GM18519 (cell line): ENCODE data around the gene SLC5A2.
A peak's percentile ranks its signal among the peaks of the same experiment; 100 is the strongest.

Experiments used
- ATAC-seq: cut with Tn5 transposase; IDR thresholded peaks from one replicate; pipeline ENCODE4 v1.9.1; 2021; ENCODE audit warnings: mild to moderate bottlenecking, moderate library complexity; ENCODE audit not compliant: unreplicated experiment, low FRiP score

The SLC5A2 gene

GRCh38 chr16:31459687-31460581 lies 23.0 kb upstream of the SLC5A2 start:
- ATAC-seq: peak; percentile 55

GRCh38 chr16:31460582-31461002 lies 22.3 kb upstream of the SLC5A2 start:
- no peak for ATAC-seq

GRCh38 chr16:31461201-31461920 lies 21.6 kb upstream of the SLC5A2 start:
- ATAC-seq: no peak

- ATAC-seq: no peak
These were observed 20.8 kb upstream of the SLC5A2 start for GRCh38 chr16:31461921-31462804.

GRCh38 chr16:31464348-31464769 lies 18.6 kb upstream of the SLC5A2 start:
- ATAC-seq: no peak

GRCh38 chr16:31464781-31465260 lies 18.1 kb upstream of the SLC5A2 start:
- ATAC-seq: no peak

- ATAC-seq: no peak
These were observed 17.0 kb upstream of the SLC5A2 start for GRCh38 chr16:31465788-31466370.

- ATAC-seq: no peak
These were observed 16.5 kb upstream of the SLC5A2 start for GRCh38 chr16:31466381-31466841.

GRCh38 chr16:31467151-31467773 lies 15.7 kb upstream of the SLC5A2 start:
- ATAC-seq: no peak

GRCh38 chr16:31467858-31468257 lies 15.1 kb upstream of the SLC5A2 start:
- ATAC-seq: no peak

GRCh38 chr16:31470615-31471014 lies 12.3 kb upstream of the SLC5A2 start:
- no peak for ATAC-seq

GRCh38 chr16:31471241-31471874 lies 11.6 kb upstream of the SLC5A2 start:
- no peak for ATAC-seq

GRCh38 chr16:31471875-31472708 lies 10.8 kb upstream of the SLC5A2 start, which contains the start of gene TGFB1I1:
Gene TGFB1I1 (plus strand): TSS chr16:31472152. CDS start chr16:31472189, 37 bp downstream.
- ATAC-seq: no peak

GRCh38 chr16:31472709-31473203 lies 10.2 kb upstream of the SLC5A2 start:
- no peak for ATAC-seq

- no peak for ATAC-seq
These were observed 9.5 kb upstream of the SLC5A2 start for GRCh38 chr16:31473264-31473984.

GRCh38 chr16:31474173-31474714 lies 8.7 kb upstream of the SLC5A2 start:
- no peak for ATAC-seq
